Measurements from ENCODE around the gene GRHPR.

- TF ChIP-seq CTCF (conservative IDR thresholded peaks at IDR 0.05) (no peak), ZFX (IDR thresholded peaks at IDR 0.05) (no peak)
Measured at GRCh38 chr9:37417252-37417803, 5.2 kb upstream of the GRHPR start.

Measured in C4-2B (cell line).